H9 (cell line): ENCODE results near the gene MGAT5. TPM values are rescaled to one million over a fixed set of nuclear protein-coding genes. Genes with fewer than 3 reads are reported as not detected.

Source experiments
- DNase-seq: peaks from one replicate; pipeline ENCODE4 v3.0.0-alpha.2; 2017
- H2AFZ ChIP-seq: one replicate; pipeline ENCODE4 v1.6.1; 2013; ENCODE audit warnings: mild to moderate bottlenecking, low read length, control low read depth, moderate library complexity
- H2AK5ac ChIP-seq: 2 replicates; pipeline ENCODE4 v1.6.1; 2013; ENCODE audit warnings: low read length, control low read depth, mixed read lengths; ENCODE audit not compliant: insufficient read length
- H2BK120ac ChIP-seq: one replicate; pipeline ENCODE4 v1.6.1; 2013; ENCODE audit warnings: low read depth, mild to moderate bottlenecking, low read length, control low read depth, inconsistent platforms; ENCODE audit not compliant: poor library complexity, severe bottlenecking
- H2BK12ac ChIP-seq: 2 replicates; pipeline ENCODE4 v1.6.1; 2013; ENCODE audit warnings: low read length, control low read depth, mixed read lengths, low read depth; ENCODE audit not compliant: insufficient read length
- H2BK15ac ChIP-seq: 2 replicates; pipeline ENCODE4 v1.6.1; 2013; ENCODE audit warnings: low read depth, low read length, control low read depth
- H2BK20ac ChIP-seq: one replicate; pipeline ENCODE4 v1.6.1; 2013; ENCODE audit warnings: low read depth, mild to moderate bottlenecking, low read length, control low read depth, inconsistent platforms; ENCODE audit not compliant: poor library complexity, severe bottlenecking
- H2BK5ac ChIP-seq: 2 replicates; pipeline ENCODE4 v1.6.1; 2013; ENCODE audit warnings: low read length, control low read depth, mixed read lengths; ENCODE audit not compliant: insufficient read length
- H3K14ac ChIP-seq: 2 replicates; pipeline ENCODE4 v1.6.1; 2013; ENCODE audit warnings: low read length, control low read depth; ENCODE audit not compliant: insufficient read depth
- H3K18ac ChIP-seq: 2 replicates; pipeline ENCODE4 v1.6.1; 2013; ENCODE audit warnings: low read depth, mild to moderate bottlenecking, mixed read lengths, low read length, control low read depth; ENCODE audit not compliant: insufficient read length
- H3K23ac ChIP-seq: 2 replicates; pipeline ENCODE4 v1.6.1; 2013; ENCODE audit warnings: low read length, control low read depth, mixed read lengths, low read depth; ENCODE audit not compliant: insufficient read length
- H3K23me2 ChIP-seq: 2 replicates; pipeline ENCODE4 v1.6.1; 2013; ENCODE audit warnings: low read depth, mild to moderate bottlenecking, mixed read lengths, low read length, control low read depth; ENCODE audit not compliant: insufficient read length, poor library complexity, severe bottlenecking
- H3K27ac ChIP-seq: 2 replicates; pipeline ENCODE4 v1.5.1; 2013; ENCODE audit warnings: low read length, control low read depth, mixed read lengths, low read depth; ENCODE audit not compliant: insufficient read length
- H3K27me3 ChIP-seq: 2 replicates; pipeline ENCODE4 v1.6.1; 2013; ENCODE audit warnings: low read length, control low read depth, inconsistent platforms; ENCODE audit not compliant: insufficient read depth
- H3K4ac ChIP-seq: 2 replicates; pipeline ENCODE4 v1.6.1; 2013; ENCODE audit warnings: low read depth, mild to moderate bottlenecking, control low read depth, inconsistent platforms, low read length, moderate library complexity
- H3K4me1 ChIP-seq: 2 replicates; pipeline ENCODE4 v1.6.1; 2013; ENCODE audit warnings: low read length, control low read depth, inconsistent platforms; ENCODE audit not compliant: insufficient read depth
- H3K4me2 ChIP-seq: 2 replicates; pipeline ENCODE4 v1.6.1; 2013; ENCODE audit warnings: low read length, control low read depth, mixed read lengths; ENCODE audit not compliant: insufficient read length, insufficient read depth
- H3K56ac ChIP-seq: 2 replicates; pipeline ENCODE4 v1.6.1; 2013; ENCODE audit warnings: low read depth, mild to moderate bottlenecking, mixed read lengths, low read length, control low read depth; ENCODE audit not compliant: insufficient read length
- H3K79me1 ChIP-seq: 2 replicates; pipeline ENCODE4 v1.6.1; 2013; ENCODE audit warnings: low read depth, mild to moderate bottlenecking, moderate library complexity, low read length, control low read depth, inconsistent platforms; ENCODE audit not compliant: insufficient read depth, poor library complexity, severe bottlenecking
- H3K79me2 ChIP-seq: 2 replicates; pipeline ENCODE4 v1.6.1; 2013; ENCODE audit warnings: low read length, control low read depth, inconsistent platforms; ENCODE audit not compliant: insufficient read depth
- H3K9ac ChIP-seq: 2 replicates; pipeline ENCODE4 v1.6.1; 2013; ENCODE audit warnings: low read length, control low read depth, mixed read lengths; ENCODE audit not compliant: insufficient read length; ENCODE audit errors: extremely low read depth
- H3K9me3 ChIP-seq: one replicate; pipeline ENCODE4 v1.6.1; 2013; ENCODE audit warnings: low read depth, low read length, inconsistent platforms; ENCODE audit not compliant: control insufficient read depth
- H3T11ph ChIP-seq: one replicate; pipeline ENCODE4 v1.6.1; 2013; ENCODE audit warnings: mild to moderate bottlenecking, low read length, control low read depth, inconsistent platforms
- H4K20me1 ChIP-seq: one replicate; pipeline ENCODE4 v1.6.1; 2013; ENCODE audit not compliant: control insufficient read depth, insufficient read length, insufficient read depth
- H4K5ac ChIP-seq: 2 replicates; pipeline ENCODE4 v1.6.1; 2013; ENCODE audit warnings: low read depth, mild to moderate bottlenecking, mixed read lengths, low read length, control low read depth; ENCODE audit not compliant: insufficient read length
- H4K8ac ChIP-seq: replicated peaks from 2 replicates; pipeline ENCODE4 v1.6.1; 2013; ENCODE audit warnings: low read length, control low read depth, mixed read lengths, low read depth; ENCODE audit not compliant: insufficient read length
- H4K91ac ChIP-seq: 2 replicates; pipeline ENCODE4 v1.6.1; 2013; ENCODE audit warnings: low read depth, mild to moderate bottlenecking, moderate library complexity, mixed read lengths, low read length, control low read depth; ENCODE audit not compliant: insufficient read length
- H3K27ac Mint-ChIP-seq, 3 experiments: 2 replicates in 2 of 3; 3 replicates in 1 of 3; pipeline ENCODE4 v1.8.0; 2020 to 2021; ENCODE audit warnings: mixed read lengths in 3 of 3, mild to moderate bottlenecking in 1 of 3, moderate library complexity in 1 of 3
- H3K27me3 Mint-ChIP-seq: 2 replicates; pipeline ENCODE4 v1.8.0; 2021; ENCODE audit warnings: low read depth, mild to moderate bottlenecking, moderate library complexity, mixed read lengths
- H3K36me3 Mint-ChIP-seq, 3 experiments: 2 replicates in 2 of 3; 3 replicates in 1 of 3; pipeline ENCODE4 v1.8.0; 2020 to 2021; ENCODE audit warnings: low read depth in 3 of 3, mixed read lengths in 3 of 3; ENCODE audit not compliant: insufficient read depth in 1 of 3
- H3K4me1 Mint-ChIP-seq, 2 experiments: 2 replicates each; pipeline ENCODE4 v1.8.0; 2020; ENCODE audit warnings: mixed read lengths in 2 of 2
- H3K4me3 Mint-ChIP-seq, 2 experiments: 2 replicates in 1 of 2; 3 replicates in 1 of 2; pipeline ENCODE4 v1.8.0; 2020 to 2021; ENCODE audit warnings: mild to moderate bottlenecking in 2 of 2, mixed read lengths in 2 of 2, moderate library complexity in 1 of 2
- H3K9me3 Mint-ChIP-seq, 2 experiments: 2 replicates in 1 of 2; 3 replicates in 1 of 2; pipeline ENCODE4 v1.8.0; 2020; ENCODE audit warnings: mild to moderate bottlenecking in 2 of 2, mixed read lengths in 2 of 2, moderate library complexity in 1 of 2
- WGBS: extraction: QIAGEN DNeasy Blood & Tissue Kit; methylation state at CpG from one replicate; pipeline ENCODE4 v1.1.7; 2013; ENCODE audit warnings: missing lambda C conversion rate, low lambda C conversion rate, mixed read lengths; ENCODE audit not compliant: insufficient read length; ENCODE audit errors: extremely low coverage; 5-methylcytosine and 5-hydroxymethylcytosine counted together
- total RNA-seq: library from RNA; stranded (reverse); gene quantifications from 2 replicates; pipeline ENCODE4 v1.2.1, GENCODE V29; 2021
- TF ChIP-seq, protein P1 (sequence below): fragments of 200-600 bp; sonication (generic); conservative IDR thresholded peaks from 3 replicates; pipeline ENCODE4 v1.8.0; 2021; ENCODE audit warnings: antibody characterized with exemption, mild to moderate bottlenecking

Gene MGAT5
- total RNA-seq, 1 experiment from 2014 or later, result 25.7 TPM

GRCh38 chr2:134245340-134245984 is 8.4 kb upstream of the MGAT5 start:
- Histone ChIP-seq H3K14ac (no peak overlapping the region), H3K9ac (no peak overlapping the region), H2BK20ac (no peak overlapping the region), H3K79me1 (peaks cover 2% of the 10 kb centered on the region), H3K4ac (no peak overlapping the region), H3K23me2 (no peaks in the 10 kb centered on the region), H2BK120ac (no peak overlapping the region), H3K27ac (no peak overlapping the region), H3T11ph (no peak overlapping the region), H3K4me1 (0 out of 2 replicates have a peak, but pooled peaks cover 2% of the 10 kb centered on the region), H3K18ac (no peak overlapping the region), H4K91ac (no peak overlapping the region), H4K8ac (no peak overlapping the region), H3K27me3 (no peaks in the 10 kb centered on the region), H4K20me1 (no peaks in the 10 kb centered on the region), H3K56ac (no peak overlapping the region), H2BK12ac (no peak overlapping the region), H3K9me3 (no peaks in the 10 kb centered on the region), H2AK5ac (no peak overlapping the region), H2BK15ac (no peak overlapping the region), H4K5ac (no peak overlapping the region), H3K79me2 (peaks cover 4% of the 10 kb centered on the region; the same call in 1 of the 2 replicates), H3K23ac (no peak overlapping the region), H3K4me2 (no peak overlapping the region), H2BK5ac (no peak overlapping the region), H2AFZ (no peak overlapping the region)
- WGBS, result no CpG with 5 or more reads among the region's 2 CpGs
- H3K27ac Mint-ChIP-seq, result no peak overlapping the region; a peak in 1 of 7 replicates
- H3K4me3 Mint-ChIP-seq, result no peak overlapping the region; a peak in 1 of 5 replicates
- H3K9me3 Mint-ChIP-seq, result no peaks in the 10 kb centered on the region
- H3K27me3 Mint-ChIP-seq, result peaks cover 1% of the 10 kb centered on the region; the same call in 1 of the 2 replicates
- TF ChIP-seq, protein P1, sequence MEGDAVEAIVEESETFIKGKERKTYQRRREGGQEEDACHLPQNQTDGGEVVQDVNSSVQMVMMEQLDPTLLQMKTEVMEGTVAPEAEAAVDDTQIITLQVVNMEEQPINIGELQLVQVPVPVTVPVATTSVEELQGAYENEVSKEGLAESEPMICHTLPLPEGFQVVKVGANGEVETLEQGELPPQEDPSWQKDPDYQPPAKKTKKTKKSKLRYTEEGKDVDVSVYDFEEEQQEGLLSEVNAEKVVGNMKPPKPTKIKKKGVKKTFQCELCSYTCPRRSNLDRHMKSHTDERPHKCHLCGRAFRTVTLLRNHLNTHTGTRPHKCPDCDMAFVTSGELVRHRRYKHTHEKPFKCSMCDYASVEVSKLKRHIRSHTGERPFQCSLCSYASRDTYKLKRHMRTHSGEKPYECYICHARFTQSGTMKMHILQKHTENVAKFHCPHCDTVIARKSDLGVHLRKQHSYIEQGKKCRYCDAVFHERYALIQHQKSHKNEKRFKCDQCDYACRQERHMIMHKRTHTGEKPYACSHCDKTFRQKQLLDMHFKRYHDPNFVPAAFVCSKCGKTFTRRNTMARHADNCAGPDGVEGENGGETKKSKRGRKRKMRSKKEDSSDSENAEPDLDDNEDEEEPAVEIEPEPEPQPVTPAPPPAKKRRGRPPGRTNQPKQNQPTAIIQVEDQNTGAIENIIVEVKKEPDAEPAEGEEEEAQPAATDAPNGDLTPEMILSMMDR, result peak; percentile 87
- DNase-seq, result peak; percentile 62
- H3K36me3 Mint-ChIP-seq, result peaks cover 0 to 2% (median 0%) of the 10 kb centered on the region in 3 experiments; a peak in 1 of 7 replicates
- peaks cover 14 to 16% of the 10 kb centered on the region in 2 experiments for H3K4me1 Mint-ChIP-seq
